ENCODE measurements around the gene ELL3. TPM values are rescaled to one million over a fixed set of nuclear protein-coding genes. Genes with fewer than 3 reads are reported as not detected.
"Not testable (repeated sequence)": the region's sequence is repeated elsewhere in the genome, so short reads cannot be mapped to it uniquely, and the experiment has no call there.

ELL3 gene
- total and polyA plus RNA-seq, 10 of the 15 experiments (the other 5 are each of a cell fraction or from before 2014, with no cell fraction given), result 12.9 to 30.3 (median 20.2) TPM

DNA sequence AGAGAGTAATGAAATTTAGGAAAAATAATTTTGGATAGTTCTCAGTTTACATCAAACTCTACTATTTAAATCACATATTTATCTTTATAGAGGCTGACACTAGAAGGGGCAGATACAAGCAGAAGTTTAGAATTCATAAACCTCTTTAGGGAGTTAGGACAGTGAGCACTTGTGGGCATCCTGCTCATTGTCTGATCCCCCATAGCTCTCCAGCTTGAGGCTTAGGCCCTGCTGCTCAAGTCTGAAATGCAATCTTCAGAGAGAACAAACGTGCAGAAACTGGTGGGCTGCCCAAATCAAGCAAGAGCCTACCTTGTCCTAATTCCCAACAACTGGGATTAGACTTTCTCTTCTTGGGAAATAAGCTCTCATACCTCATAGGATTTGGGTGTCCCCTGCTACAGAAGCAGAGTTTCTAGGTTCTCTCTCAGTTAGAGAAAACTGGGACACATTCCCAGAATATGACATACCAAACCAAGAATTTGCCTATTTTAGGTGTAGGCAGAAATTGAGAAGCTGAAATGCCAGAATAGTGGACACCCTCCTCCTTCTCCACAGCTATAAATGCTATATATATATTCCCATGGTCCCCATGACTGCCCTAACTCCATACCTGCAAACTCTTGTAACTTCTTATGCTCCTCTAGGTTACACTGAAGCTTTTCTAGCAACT, 48.6 kb downstream of the ELL3 start:
- H3K27me3 ChIP-seq (replicated peaks in 1 of 2; ENCODE audit: control insufficient read depth in 2 of 2, insufficient read depth in 2 of 2, low read length in 1 of 2); SMC1A ChIA-PET (ENCODE audit: uncharacterized antibody, unreplicated experiment); ATAC-seq; CTCF ChIA-PET; H3K4me3 ChIP-seq; H3K36me3 ChIP-seq (ENCODE audit: control insufficient read depth in 2 of 2, insufficient read depth in 2 of 2, low read length in 1 of 2); BruUV-seq (replicated peaks); DNase-seq (ENCODE audit: low read depth, low spot score); H3K4me1 ChIP-seq (ENCODE audit: control insufficient read depth, insufficient read depth, low read length); POLR2A ChIA-PET; H3K79me2 ChIP-seq (ENCODE audit: control insufficient read depth, insufficient read depth, low read length); in situ Hi-C loops (cut with MboI); H4K20me1 ChIP-seq (ENCODE audit: control insufficient read depth, insufficient read depth); H3K9ac ChIP-seq (ENCODE audit: control insufficient read depth, insufficient read depth, low read length); FAIRE-seq; intact Hi-C loops (cut with micrococcal nuclease; ENCODE audit: unreplicated experiment); H3K27ac ChIP-seq (ENCODE audit: control insufficient read depth, insufficient read depth); H3K9me3 ChIP-seq (replicated peaks; ENCODE audit: control insufficient read depth, insufficient read depth, low read length); H3K4me2 ChIP-seq (ENCODE audit: control insufficient read depth, insufficient read depth); H2AFZ ChIP-seq (ENCODE audit: control insufficient read depth, low read depth, low read length): not testable (repeated sequence)
- WGBS (ENCODE audit: insufficient coverage, insufficient replicate concordance, low lambda C conversion rate, missing lambda C conversion rate), result 0% methylated on average over 1 of the region's 1 CpG
- RAD21 ChIA-PET (ENCODE audit: unreplicated experiment), result interaction anchor here (0.7 kb wide), 1 partner anchor 132 kb away, joined by 3 read pairs; no protein-coding TSS in a partner anchor

DNA sequence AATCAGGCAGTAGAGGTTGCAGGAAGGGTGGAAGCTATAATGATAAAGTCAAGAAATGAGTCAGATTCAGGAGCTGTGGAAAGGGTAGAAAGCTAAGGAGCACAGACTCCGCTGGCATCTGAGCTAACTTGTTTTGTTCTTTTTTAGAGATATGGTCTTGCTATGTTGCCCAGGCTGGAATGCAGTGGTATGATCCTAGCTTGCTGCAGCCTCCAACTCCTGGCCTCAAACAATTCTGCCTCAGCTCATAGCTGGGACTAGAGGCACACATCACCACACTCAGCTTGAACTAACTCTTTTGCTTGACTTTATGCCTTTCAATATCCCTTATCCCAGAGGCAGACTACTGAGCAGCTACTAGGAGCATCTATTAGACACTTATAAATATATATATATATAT, 50.5 kb downstream of the ELL3 start:
- H3K27me3 ChIP-seq (replicated peaks in 1 of 2; ENCODE audit: control insufficient read depth in 2 of 2, insufficient read depth in 2 of 2, low read length in 1 of 2); H3K9me3 ChIP-seq (replicated peaks; ENCODE audit: control insufficient read depth, insufficient read depth, low read length); BruUV-seq (replicated peaks); H3K79me2 ChIP-seq (ENCODE audit: control insufficient read depth, insufficient read depth, low read length); H3K9ac ChIP-seq (ENCODE audit: control insufficient read depth, insufficient read depth, low read length); SMC1A ChIA-PET (ENCODE audit: uncharacterized antibody, unreplicated experiment); H2AFZ ChIP-seq (ENCODE audit: control insufficient read depth, low read depth, low read length); ATAC-seq; in situ Hi-C loops (cut with MboI); H3K4me3 ChIP-seq; DNase-seq (ENCODE audit: low read depth, low spot score); POLR2A ChIA-PET; H3K4me1 ChIP-seq (ENCODE audit: control insufficient read depth, insufficient read depth, low read length); CTCF ChIA-PET; RAD21 ChIA-PET (ENCODE audit: unreplicated experiment); intact Hi-C loops (cut with micrococcal nuclease; ENCODE audit: unreplicated experiment); H3K27ac ChIP-seq (ENCODE audit: control insufficient read depth, insufficient read depth); H4K20me1 ChIP-seq (ENCODE audit: control insufficient read depth, insufficient read depth); H3K4me2 ChIP-seq (ENCODE audit: control insufficient read depth, insufficient read depth); H3K36me3 ChIP-seq (ENCODE audit: control insufficient read depth in 2 of 2, insufficient read depth in 2 of 2, low read length in 1 of 2); FAIRE-seq: not testable (repeated sequence)
- WGBS (ENCODE audit: insufficient coverage, insufficient replicate concordance, low lambda C conversion rate, missing lambda C conversion rate), result 87% methylated on average over 1 of the region's 1 CpG

Measured in GM12878 (cell line).